A549 (cell line): ENCODE measurements around the gene ELMO3.
A peak's percentile ranks its signal among the peaks of the same experiment; 100 is the strongest.

Experiments used
- CTCF ChIP-seq: fragments of >200 bp; sonication (Bioruptor Twin); formaldehyde crosslinking; IDR thresholded peaks from 3 replicates; pipeline ENCODE4 v1.5.1; 2016
- POLR2A ChIP-seq: IDR thresholded peaks from 2 replicates; pipeline ENCODE4 v1.6.1; 2012; ENCODE audit warnings: mild to moderate bottlenecking, low read length

- TF ChIP-seq CTCF (peak; percentile 30; the same call in 2 of the 3 replicates), POLR2A (no peak)
Measured at GRCh38 chr16:67179421-67180080, 19.4 kb upstream of the ELMO3 start.
